GM12801 (cell line): ENCODE results near the gene PARD6G.

Experiments used
- CTCF ChIP-seq: IDR thresholded peaks from one replicate; pipeline ENCODE4 v1.5.1; 2011; ENCODE audit warnings: control low read depth; ENCODE audit not compliant: insufficient read length; ENCODE audit errors: extremely low read depth

Gene PARD6G

GRCh38 chr18:80228051-80228848 lies 19.1 kb downstream of the PARD6G start:
- no peak for TF ChIP-seq CTCF

- TF ChIP-seq CTCF, result no peak
These were observed 19.8 kb downstream of the PARD6G start for GRCh38 chr18:80227472-80227871.

- no peak for TF ChIP-seq CTCF
These were observed 21.6 kb downstream of the PARD6G start for GRCh38 chr18:80225685-80226084.

GRCh38 chr18:80223581-80224148 lies 23.6 kb downstream of the PARD6G start:
- TF ChIP-seq CTCF, result no peak

- no peak for TF ChIP-seq CTCF
These were observed 28.7 kb downstream of the PARD6G start for GRCh38 chr18:80218341-80219227.

GRCh38 chr18:80213182-80213581 lies 34.1 kb downstream of the PARD6G start:
- TF ChIP-seq CTCF, result no peak
